GM21515 (cell line): ENCODE results near the gene NR2E3.

Experiments
- ATAC-seq: cut with Tn5 transposase; IDR thresholded peaks from one replicate; pipeline ENCODE4 v1.9.1; 2021; ENCODE audit not compliant: unreplicated experiment

The NR2E3 gene

DNA sequence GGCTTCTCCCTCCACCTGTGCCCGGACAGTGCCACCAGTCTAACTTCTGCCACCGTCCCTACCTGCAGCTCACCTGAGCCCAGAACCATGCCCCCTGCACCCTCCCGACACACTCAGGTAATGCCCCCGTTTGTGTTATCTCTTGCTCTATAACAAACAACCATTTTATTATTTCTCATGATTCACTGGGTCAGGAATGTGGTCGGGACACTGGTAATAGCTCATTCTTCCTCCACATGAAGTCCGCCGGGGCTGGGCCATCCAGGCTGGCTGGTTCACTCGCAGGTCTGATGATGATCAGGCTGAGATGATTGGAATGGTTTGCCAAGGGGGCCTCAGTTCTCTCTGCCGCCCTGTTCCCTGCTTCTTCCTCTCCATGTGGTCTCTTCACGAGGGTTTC lies 20.3 kb upstream of the NR2E3 start:
- ATAC-seq = no peak

DNA sequence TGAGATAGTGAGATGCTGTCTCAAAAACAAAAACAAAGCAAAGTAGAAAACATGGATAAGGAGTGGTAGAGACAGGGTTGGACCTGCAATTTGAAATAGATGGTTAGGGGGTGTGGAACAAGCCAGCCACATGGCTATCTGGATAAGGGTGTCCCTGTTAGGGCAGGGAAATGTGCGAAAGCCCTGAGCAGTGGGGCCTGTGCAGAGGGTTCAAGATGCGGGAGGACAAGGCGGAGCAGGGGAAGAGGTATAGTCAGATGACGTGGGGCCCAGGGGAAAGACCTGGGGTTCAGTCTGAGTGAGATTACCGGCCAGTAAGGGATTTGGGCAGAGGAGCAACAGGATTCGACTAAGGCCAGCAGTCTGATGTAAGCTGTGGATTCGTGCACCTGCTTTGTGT lies 18.4 kb upstream of the NR2E3 start:
- ATAC-seq = no peak

DNA sequence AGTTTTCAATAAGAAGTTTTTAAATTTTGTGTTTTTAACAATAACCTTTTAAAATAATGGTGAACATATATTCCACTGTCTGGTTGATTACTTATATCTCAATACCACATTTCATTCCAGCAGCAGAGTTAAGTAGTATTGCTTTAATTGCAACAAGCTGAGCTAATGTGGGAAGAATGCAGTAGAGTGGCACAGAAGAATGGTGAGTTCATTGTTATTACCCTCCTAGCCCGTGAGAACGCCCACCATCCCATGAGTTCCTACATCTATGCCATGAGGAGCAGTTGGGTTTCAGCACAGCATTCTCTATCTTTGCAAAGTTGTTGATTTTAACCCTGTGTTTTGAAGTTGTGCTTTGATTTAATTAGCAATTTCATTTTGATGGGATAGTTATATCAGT lies 17.8 kb upstream of the NR2E3 start:
- ATAC-seq = no peak

DNA sequence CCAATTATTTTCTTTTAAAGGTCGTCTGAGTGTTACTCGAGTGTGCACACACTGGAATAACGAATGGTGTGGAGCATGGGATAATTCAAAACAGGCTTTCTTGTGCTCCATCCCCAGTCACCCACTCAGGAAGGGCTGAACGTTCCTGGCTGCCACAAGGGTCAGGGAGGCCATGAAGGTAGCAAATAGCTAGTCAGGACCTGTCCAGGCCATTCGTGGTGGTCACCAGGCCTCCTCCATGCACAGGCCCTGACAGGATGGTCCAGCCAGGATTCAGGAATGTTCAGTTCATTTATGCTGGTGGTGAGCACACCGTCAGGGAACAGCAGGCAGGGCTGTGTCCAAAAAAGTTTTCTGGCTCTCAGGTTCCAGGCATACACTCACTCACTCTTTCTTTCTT lies 11.7 kb upstream of the NR2E3 start:
- ATAC-seq = no peak

DNA sequence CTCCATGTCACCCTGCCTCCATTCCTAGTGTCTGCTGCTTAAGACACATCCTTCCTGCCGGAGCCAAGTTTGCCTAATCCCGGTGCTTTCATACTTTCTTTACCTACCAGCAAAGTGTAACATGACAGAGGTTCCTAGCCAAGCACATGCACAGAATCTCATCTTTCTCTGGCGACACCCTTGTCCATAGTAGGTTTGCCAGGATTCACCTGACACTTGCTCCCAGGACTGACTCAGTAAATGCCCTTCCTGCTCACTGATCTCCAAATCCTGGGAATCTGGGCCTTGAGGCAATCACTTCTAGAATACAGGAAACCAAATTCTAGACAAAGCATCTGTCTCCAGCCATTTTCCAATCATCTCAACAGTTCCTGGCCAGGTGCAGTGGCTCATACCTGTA lies 10.2 kb upstream of the NR2E3 start:
- no peak for ATAC-seq

DNA sequence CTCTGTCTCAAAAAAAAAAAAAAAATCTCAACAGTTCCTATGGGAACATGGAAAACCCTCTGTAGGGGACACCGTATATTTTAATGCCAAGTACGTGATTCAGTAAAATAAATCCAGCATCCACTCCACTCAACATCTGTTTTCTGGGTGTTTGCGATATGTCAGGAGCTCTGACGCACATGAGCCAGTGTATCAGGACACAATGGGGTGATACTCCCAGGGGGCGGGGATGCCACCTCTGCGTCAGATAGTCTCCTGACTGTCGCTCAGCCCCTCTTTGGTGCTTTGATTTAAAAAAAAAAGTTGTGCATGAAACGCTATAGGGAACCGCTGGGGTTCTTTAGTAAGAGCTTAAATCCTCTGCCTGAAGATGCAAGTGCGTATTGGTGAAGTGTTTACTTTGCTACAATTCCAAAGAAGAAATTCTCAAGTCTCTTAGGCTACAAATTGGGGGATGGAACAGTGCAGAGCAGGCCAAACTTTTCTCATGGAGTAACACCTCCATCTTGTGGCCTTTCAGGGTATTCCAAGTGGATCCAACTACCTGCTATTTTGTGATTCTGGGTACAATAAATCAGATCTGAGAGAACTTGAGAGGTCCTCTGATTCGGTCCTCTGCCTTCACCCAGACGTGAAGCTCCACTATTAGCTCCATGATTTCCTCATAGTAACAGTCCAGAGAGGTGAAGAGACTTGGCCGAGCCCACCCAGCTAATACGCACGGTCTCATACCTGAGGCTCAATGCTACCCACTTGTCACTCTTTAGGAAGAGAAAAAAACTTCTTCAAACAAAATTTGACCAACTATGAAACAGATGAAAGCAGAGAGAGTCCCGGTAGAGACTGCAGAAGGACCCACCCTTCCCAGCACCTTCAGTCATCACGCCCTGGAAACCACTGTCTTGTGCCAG lies 9.3 kb upstream of the NR2E3 start:
- no peak for ATAC-seq

DNA sequence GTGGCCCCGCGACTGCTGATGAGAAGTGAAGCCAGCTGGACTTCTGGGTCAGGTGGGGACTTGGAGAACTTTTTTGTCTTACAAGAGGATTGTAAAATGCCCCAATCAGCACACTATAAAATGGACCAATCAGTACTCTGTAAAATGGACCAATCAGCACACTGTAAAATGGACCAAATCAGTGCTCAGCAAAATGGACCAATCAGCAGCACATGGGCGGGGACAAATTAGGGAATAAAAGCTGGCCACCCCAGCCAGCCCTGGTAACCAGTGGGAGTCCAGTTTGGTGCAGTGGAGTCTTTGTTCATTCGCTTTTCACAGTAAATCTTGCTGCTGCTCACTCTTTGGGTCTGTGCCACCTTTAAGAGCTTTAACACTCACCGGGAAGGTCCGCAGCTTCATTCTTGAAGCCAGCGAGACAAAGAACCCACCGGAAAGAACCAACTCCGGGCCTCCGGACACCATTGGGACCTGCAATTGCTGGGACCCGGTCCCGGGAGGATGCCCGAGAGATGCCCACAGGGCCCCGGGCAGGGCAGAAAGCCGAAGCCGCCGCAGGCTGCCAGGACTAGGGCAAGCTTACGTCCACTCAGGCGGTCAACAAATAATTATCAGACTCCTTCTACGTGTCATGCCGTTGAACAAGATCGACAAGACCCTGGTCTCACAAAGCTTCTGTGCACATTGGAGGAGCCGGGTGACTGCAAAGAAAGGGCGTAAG lies 8.3 kb upstream of the NR2E3 start:
- no peak for ATAC-seq

DNA sequence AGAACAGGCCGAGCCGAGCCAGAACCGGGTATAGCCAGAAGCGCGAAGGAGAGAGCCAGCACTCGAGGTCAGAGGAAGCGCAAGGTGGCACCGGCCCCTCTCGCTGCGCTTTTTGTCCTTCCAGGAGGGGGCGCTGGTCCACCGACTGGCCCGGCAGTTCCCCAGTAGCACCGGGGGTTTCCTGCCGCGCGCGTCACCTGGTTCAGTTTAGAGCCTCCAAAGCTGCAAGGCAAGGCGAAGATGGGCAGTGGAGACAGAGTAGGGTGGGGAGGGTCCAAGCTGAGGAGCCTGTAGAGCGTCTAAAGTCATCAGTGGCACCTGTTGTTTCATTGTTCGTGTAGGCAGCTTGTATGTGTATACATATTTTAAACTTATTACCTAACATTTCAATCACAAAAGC lies 7.6 kb upstream of the NR2E3 start:
- no peak for ATAC-seq

DNA sequence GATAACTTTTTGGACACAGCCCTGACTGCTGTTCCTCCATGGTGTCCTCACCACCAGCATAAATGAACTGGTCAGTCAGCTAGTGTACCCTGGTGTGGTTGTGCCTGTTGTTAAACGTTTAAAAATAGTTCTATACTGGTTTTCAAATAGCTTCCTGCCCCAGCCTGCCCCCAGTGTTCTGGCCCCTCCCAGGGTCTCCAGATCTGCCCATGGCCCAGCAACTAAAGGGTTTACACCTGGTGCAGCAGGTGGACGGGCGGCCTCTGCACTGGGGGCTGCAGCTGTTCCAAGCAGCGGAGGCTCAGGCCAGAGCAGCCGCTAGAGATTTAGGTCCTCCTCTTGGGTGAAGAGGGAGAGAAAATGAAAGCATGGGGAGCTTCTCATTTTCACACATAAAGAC lies 6.1 kb upstream of the NR2E3 start:
- no peak for ATAC-seq

DNA sequence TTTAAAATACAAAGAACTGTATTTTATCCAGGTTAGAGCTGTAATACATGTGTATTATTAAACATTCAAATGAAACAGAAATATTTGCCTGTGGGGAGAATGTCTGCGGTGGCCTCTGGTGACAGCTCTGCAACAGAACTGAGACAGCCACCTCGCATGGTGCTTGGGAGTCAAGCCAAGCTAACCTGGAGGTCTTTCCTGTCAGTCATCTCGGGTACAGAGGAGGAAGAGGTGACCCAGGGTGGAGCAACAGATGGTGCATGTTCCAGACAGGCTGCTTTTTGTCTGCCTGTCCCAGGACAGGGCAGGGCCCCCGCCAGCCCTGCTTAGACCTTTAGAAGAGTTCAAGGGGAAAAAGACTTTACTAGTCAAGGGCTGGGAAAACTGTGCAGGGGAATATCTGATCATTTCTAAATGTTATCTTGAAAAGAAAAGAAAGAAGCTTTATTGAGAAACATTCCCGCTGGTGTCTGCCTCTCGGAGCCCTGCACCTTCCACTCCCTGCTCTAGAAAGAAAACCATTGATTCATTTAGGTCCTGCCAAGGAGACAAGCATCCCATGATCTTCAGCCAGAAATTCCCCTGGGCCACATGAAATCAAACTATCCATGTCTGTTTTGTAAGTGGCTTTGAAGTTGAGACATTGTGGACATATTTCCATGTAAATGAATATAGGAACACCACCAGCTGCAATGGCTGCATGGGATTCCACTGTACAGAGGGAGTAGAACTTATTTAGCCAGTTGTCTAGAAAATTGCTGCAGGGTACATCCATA lies 5.5 kb upstream of the NR2E3 start:
- ATAC-seq = no peak

DNA sequence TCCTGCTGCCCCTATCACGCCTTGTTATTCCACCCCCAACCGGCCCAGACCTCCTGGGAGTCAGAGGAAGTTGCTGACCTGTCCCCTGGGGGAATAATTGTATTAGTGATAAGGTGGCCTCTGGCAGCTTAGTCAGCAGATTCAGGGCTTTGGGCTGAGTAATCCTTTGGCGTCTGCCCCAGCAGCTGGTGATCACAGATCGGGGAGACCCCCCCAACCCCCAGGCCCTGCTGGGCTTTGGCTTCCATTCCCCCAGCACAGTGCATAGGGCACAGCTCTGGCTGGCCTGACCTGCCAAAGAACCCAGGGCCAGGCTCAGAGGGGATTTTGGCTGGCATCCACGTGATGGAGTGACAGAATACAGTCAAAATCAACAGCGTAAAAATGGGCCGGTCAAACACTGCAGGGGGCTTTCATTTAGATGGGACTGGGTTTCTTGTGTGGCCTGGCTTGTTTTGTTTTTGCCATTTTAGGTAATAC lies 3.9 kb upstream of the NR2E3 start:
- ATAC-seq = no peak

DNA sequence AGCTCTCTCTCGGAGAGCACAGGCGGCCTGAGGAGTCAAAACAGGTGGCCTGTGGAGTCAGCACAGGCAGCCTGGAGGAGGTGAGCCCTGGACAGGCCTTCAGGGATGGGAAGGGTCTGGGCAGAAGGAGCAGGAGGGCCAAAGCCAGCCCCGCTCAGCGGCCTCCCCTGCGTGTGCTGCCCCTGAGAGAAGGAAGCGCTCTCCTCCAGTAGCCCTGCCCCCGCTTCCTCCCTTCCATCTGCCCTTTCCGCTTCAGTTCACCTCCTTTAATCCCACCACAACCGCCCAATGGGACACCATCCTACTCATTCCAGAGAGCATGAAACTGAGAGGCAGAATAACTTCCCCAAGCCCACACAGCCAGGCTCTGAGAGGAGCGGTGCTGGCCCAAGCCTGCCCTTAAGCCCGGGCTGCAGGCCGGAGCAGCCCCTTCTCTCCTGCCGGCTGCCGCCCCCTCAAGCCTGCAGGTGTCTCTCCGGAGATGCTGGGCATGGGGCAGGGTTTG lies 3.2 kb upstream of the NR2E3 start:
- ATAC-seq = no peak

DNA sequence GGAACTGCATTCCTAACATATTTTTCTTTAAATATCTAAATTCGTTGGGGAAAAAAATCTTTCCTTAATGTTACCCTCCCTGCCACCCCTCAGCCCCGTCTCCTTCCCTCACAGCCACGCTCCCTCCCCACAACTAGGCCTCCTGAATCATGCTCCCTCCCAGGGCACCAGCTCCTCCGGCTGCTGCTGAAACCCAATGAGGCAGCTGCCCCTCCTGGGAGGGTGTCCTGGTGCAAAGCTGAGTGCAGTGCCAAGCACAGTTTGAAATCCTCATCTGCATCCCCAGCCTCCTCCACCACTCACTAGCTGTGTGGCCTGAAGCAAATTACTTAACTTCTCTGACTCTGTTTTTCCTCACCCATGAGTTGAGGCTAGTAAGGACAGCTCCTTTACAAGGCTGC lies 2.7 kb upstream of the NR2E3 start:
- ATAC-seq = no peak

DNA sequence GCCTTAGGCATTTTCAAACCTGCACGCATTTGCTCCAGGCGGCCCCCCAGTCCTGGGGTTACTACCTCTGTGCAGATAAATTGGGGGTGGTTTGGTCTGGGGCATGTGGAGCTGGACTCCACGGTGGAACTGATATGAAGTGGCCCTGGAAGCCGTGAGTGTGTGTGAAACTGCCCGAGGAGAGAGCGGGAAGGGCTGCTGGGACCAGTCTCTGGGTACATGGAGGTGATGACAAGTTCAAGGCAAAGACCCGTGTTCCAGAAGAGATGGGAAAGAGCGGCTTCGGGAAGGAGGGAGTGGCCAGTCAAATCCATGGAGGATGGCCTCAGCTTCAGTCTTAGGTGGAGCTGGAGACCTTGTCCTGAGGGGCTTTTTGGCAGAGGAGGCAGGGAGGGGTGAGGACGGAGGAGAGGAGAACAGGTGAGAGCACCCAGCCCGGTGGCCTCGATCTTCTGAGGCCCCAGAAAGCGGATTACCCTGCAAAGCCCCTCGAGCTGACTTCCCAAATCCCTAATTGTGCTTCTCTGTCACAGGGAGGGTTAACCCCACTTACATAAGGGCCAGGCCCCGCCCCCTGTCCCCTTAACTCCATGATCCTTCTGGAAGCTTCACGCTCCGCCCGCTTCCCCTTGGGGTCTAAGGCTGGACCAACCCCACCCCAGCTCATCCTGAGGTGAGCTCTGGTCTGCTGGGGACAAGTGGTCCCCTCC lies 1.9 kb upstream of the NR2E3 start:
- ATAC-seq = no peak

DNA sequence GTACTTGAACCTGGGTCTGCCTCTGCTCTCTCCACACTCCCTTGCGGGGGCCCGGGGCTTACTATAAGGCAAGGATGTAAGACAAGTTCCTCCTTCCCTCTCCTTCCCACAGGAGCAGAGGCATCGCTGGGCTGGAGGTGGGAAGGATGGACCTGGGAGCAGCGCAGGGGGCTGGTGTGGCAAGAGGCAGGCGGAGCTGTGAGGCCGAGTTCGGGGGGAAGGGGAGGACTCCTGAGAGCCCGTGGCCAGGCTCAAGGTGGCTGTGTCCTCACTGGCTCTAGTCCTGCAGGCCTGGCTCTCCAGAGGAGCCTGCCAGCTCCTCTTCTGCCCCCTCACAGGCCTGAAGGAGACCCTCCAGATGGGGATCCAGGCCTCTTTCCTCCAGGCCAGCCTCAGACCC lies 1.0 kb upstream of the NR2E3 start:
- no peak for ATAC-seq

DNA sequence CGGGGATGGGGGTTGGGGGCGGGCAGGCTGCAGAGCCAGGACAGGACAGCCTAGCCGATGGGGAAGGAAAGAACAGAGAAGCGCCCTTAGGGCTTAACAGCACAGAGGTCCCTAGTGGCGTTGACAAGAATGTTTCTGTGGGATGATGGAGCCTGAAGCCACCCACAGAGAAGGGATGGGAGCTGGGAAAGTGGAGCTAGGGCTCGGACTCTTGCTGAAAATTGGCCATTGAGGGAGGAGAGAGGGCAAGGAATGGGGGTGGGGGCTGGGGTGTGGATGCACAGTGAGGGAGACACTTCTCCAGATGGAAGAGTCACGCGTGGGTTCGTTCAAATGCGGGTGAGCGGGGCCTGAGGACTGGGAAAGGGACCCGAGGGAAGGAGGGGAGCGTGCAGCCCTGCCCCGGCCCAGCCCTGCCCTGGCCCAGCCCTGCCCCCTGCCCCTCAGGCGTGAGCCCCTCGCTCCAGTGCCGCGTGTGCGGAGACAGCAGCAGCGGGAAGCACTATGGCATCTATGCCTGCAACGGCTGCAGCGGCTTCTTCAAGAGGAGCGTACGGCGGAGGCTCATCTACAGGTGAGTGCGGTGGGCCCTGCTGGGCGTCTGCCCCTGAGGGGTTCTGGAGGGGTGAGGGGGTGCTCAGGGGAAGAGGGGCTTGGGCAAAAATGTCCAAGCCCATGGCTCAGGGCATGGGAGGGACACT lies 832 bp downstream of the NR2E3 start:
- no peak for ATAC-seq

DNA sequence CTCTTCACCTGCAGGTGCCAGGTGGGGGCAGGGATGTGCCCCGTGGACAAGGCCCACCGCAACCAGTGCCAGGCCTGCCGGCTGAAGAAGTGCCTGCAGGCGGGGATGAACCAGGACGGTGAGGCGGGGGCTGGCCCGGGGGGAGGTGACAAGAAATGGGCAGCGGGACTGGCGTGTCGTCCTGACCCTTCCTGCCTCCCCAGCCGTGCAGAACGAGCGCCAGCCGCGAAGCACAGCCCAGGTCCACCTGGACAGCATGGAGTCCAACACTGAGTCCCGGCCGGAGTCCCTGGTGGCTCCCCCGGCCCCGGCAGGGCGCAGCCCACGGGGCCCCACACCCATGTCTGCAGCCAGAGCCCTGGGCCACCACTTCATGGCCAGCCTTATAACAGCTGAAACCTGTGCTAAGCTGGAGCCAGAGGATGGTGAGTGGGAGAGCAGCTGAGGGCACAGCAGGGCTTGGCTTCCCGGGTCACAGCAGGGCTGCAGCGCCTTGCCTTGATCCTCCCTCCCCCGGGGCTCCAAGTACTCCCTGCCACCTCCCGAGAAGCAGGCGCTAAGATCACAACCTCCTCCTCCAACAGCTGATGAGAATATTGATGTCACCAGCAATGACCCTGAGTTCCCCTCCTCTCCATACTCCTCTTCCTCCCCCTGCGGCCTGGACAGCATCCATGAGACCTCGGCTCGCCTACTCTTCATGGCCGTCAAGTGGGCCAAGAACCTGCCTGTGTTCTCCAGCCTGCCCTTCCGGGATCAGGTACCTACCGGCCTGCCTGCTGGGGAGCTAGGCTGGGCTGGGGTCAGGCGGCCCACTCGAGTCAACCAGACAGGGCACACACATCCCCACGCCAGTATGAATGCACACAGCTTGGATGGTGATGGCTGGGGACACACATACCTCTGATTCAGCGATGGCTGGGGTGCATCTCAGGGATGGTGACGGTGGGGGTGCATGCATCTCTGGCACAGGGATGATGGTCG lies 1.7 kb downstream of the NR2E3 start:
- no peak for ATAC-seq

DNA sequence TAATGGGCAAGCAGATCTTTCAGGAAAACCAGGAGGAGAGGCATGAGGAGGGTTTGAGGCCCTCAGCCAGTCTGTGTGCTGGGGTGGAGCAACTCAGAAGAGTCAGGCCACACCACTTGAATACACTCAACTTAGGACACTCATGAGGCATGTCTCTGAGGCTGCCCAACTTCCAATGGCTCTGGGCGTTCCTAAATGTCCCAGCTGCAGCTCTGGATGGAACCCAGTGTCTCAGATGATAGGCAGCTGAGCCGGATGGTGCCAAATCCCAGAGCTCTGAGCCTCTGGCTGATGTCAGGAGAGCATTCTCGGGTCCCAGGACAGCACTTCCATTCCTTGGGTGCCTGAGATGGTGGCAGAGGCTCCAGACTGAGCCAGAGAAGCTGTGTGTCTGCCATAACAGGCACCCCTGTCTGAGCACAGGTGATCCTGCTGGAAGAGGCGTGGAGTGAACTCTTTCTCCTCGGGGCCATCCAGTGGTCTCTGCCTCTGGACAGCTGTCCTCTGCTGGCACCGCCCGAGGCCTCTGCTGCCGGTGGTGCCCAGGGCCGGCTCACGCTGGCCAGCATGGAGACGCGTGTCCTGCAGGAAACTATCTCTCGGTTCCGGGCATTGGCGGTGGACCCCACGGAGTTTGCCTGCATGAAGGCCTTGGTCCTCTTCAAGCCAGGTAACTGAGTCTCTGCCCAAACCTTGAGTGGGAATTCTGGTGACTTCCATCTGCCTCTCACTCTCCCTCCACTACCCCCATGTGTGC lies 2.8 kb downstream of the NR2E3 start:
- no peak for ATAC-seq
